Measurements from ENCODE around the gene MREG.

MREG gene

DNA sequence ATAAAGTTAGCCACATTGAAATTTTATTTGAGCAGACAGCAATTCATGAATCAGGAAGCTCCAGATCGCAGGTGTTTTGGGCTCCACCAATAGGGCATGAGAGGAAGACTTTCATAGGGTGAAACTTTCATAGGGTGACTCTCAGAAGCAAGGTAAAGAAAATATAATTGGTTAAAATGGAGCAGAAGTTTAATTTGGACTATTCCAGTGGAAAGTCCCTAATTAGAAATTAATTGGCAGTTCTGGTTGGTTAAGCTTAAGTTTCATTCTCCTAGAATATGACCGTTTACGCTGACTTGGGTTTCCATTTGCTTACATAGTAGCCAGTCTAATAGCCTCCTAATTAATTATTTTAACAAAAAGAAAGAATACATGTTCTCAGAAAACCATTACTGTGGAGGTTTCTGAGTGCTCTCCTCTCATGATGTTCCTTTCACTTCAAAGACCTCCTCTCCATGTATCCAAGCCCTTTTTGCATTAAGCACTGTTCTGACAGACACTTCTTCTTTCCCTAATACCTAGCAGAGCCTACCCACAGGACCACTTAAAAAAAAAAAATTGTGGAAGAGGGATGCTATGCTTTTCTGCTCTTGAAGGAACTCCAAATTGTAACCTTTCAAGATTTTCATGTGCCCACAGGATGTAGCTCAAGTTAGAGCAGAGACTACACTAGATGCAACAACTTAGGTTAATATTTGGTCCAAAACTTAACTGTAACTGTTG, 99.1 kb downstream of the MREG start:
- no peak overlapping the region for H3K4me3 ChIP-seq (ENCODE audit: low read depth, low read length)
- no peak for DNase-seq (ENCODE audit: low read depth)
- TF ChIP-seq, protein P1, sequence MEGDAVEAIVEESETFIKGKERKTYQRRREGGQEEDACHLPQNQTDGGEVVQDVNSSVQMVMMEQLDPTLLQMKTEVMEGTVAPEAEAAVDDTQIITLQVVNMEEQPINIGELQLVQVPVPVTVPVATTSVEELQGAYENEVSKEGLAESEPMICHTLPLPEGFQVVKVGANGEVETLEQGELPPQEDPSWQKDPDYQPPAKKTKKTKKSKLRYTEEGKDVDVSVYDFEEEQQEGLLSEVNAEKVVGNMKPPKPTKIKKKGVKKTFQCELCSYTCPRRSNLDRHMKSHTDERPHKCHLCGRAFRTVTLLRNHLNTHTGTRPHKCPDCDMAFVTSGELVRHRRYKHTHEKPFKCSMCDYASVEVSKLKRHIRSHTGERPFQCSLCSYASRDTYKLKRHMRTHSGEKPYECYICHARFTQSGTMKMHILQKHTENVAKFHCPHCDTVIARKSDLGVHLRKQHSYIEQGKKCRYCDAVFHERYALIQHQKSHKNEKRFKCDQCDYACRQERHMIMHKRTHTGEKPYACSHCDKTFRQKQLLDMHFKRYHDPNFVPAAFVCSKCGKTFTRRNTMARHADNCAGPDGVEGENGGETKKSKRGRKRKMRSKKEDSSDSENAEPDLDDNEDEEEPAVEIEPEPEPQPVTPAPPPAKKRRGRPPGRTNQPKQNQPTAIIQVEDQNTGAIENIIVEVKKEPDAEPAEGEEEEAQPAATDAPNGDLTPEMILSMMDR (IDR thresholded peaks at IDR 0.05; ENCODE audit: control insufficient read depth, extremely low read depth, insufficient read depth), result no peak

DNA sequence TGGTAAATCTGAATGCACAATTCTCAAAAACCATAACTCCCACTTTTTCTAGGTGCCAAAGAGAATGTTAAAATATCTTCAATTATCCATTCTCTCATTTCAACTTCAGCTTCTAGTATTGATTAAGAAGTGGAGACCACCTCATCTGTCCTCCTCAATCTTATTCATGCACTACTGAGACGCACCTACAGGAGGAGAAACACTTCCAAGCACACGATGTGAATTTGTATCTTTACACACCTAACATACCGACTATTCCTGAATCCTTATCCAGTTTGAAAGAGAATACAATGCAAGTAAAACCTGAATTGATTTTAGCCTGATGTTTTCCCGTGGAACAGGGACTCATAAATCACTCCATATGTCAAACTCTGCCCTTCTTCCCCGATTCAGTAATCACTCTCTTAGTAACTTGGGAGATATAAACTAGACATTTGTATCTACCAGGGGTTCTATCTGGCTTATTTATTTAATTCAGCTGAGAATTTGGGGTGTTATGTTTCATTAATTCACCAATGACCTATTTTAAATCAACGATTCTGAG, 101.0 kb downstream of the MREG start:
- H3K4me3 ChIP-seq (ENCODE audit: low read depth, low read length), result no peak overlapping the region
- DNase-seq (ENCODE audit: low read depth), result no peak
- TF ChIP-seq, protein P1 (IDR thresholded peaks at IDR 0.05; ENCODE audit: control insufficient read depth, extremely low read depth, insufficient read depth), result no peak

DNA sequence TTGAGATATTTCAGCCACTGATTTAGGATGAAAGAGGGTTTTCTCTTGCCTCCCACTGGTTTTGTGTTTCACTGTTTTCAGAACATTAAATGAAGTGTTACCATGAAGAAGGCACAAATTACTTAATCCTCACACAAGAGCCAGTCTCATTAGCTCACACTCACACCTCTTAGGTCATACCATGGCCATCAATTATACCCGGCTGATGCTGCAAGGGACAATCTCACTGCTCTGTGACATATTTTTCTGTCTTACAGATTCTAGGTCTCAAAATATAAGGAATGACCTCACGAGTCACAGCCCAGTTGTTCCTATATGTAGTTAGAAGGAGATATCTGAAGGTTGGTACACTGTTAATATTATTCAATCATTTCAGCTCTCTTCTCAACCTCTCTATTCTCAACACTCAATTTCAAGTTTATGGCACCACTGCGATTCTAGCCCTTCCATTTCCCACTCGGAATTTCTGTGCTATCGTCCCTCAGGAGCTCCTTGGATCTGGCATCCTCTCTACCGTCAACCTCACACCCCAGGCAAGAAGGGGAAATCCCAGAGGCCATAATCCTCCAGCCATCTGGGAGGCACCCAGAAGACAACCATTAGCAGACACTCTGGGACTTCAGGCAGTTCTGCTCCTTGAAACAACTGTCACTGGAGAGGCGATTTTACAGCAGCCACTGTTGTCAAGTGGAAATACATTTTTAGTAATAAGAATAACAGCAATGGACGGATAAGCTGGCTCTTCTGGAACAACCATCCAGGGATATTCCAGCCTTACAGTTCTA, 101.9 kb downstream of the MREG start:
- no peak for DNase-seq (ENCODE audit: low read depth)
- TF ChIP-seq, protein P1 (IDR thresholded peaks at IDR 0.05; ENCODE audit: control insufficient read depth, extremely low read depth, insufficient read depth), result no peak
- H3K4me3 ChIP-seq (ENCODE audit: low read depth, low read length), result no peak overlapping the region

DNA sequence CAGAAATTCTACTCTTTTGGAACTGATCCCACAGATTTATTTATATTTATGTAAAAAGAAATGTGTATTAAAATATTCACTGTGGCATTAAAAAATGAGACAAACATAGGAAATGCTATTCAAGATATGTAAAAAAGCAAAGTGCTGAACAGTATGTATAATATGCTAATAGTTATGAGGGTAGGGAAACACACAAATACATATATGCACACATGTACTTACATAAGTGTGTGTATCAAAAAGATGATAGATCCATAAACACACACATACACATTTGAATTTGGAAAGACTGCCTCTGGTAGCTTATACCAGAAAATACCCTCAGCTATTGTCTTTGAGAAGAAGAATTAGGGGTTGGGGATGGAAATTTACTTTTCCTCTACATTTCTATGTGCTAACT, 103.2 kb downstream of the MREG start:
- TF ChIP-seq, protein P1 (IDR thresholded peaks at IDR 0.05; ENCODE audit: control insufficient read depth, extremely low read depth, insufficient read depth), result no peak
- DNase-seq (ENCODE audit: low read depth), result no peak

DNA sequence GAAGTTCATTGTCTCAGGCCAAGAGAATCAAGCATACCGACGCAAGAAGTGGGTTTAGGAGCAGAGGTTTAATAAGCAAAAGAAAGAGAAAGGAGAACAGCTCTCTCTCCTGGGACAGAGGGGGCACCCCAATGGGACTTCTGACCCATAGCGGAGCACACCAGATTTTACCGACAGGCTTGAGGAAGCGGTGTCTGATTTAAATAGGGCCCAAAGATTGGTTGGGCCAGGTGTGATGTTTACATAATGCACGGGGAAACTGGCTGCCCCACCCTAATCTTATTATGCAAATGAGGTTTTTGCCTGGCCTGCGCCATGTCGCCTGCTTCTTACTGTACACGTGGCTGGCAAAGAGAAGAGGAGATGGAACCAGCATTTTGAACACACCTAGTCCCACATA, 106.2 kb downstream of the MREG start:
- TF ChIP-seq, protein P1 (IDR thresholded peaks at IDR 0.05; ENCODE audit: control insufficient read depth, extremely low read depth, insufficient read depth), result no peak
- DNase-seq (ENCODE audit: low read depth), result no peak
- H3K4me3 ChIP-seq (ENCODE audit: low read depth, low read length), result no peak overlapping the region

More for the DNA sequence above, 103.2 kb downstream of the MREG start:
- no peak overlapping the region for H3K4me3 ChIP-seq (ENCODE audit: low read depth, low read length)

DNA sequence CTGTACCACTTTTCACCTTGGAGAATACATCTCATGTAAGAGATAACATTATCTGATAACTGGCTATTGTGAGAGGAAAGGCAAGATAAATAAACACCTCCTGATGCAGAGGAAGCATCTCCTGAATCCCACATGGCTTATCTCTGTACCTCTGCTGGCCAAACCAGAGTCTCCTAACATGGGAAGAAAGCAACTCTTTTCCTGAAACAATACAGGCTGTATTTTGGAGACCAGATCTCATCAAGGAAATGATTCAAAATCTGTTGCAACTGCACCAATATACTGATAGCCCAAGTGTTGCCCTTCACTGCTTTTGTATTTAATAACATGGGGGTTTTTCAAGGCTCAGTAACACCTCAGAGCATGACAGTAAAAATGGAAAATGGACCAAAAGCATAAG, 106.9 kb downstream of the MREG start:
- no peak for DNase-seq (ENCODE audit: low read depth)
- H3K4me3 ChIP-seq (ENCODE audit: low read depth, low read length), result no peak overlapping the region
- TF ChIP-seq, protein P1 (IDR thresholded peaks at IDR 0.05; ENCODE audit: control insufficient read depth, extremely low read depth, insufficient read depth), result no peak
